Stimulated activated CD4-positive, alpha-beta T cell treated with anti-CD3 and anti-CD28 coated beads, Interleukin-4, amount 100 ng/mL, for 24 hours (primary cell): Measurements from ENCODE around the gene MVB12B.

Source experiments
- DNase-seq: peaks from one replicate; pipeline ENCODE4 v3.0.0-alpha.2; 2020

The MVB12B gene

GRCh38 chr9:126363847-126364671 lies 37.4 kb downstream of the MVB12B start:
- no peak for DNase-seq

- no peak for DNase-seq
Observed at GRCh38 chr9:126365780-126366179, 39.2 kb downstream of the MVB12B start.

DNA sequence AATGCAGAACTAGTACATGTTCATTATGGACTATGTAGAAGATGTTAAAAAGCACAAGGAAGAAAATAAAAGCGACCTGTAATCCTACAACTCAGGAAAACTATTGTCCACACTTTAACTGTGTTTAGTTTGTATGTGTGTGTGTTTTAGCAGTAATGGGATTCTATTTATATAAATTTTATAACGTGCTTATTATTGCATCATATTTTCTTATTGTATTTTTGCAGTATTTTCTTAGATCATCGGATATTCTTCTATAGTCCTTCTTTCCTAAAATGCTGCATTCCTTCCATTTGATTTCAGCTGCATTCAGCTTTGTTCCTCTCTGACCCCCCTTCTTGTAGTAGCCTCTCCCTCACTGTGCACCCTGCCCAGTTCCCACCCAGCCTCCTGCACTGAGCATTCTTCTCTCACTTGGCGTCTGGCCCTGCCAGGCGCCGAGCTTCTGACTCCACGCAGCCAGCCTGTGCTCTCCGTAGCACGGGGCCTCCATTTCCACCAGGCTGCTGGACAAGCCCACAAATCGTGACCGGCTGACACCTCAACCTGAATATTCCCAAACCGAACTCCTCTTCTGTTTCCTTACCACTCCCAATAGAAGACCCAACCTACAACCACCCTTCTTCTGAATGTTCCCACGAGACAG lies 39.9 kb downstream of the MVB12B start:
- no peak for DNase-seq

GRCh38 chr9:126367139-126367538 lies 40.5 kb downstream of the MVB12B start:
- DNase-seq = no peak

DNA sequence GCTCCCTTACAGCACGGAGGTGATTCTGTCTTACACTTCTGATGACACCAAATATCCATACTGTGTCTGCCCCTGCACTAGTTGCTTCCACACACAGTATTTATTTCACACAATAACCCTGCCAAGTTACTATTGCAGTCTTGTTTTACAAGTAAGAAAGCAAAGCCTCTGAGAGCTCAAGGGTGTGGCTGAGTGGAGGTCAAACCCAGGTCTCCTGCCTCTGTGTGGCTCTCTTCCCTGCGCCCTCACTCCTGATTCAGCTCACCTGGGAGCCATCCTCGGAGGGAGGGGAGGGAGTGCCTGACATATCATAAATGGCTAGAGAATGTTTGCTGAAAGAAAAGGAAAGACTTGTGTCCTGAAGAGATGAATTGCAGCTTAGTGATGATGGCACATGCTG lies 41.0 kb downstream of the MVB12B start:
- DNase-seq = no peak

DNA sequence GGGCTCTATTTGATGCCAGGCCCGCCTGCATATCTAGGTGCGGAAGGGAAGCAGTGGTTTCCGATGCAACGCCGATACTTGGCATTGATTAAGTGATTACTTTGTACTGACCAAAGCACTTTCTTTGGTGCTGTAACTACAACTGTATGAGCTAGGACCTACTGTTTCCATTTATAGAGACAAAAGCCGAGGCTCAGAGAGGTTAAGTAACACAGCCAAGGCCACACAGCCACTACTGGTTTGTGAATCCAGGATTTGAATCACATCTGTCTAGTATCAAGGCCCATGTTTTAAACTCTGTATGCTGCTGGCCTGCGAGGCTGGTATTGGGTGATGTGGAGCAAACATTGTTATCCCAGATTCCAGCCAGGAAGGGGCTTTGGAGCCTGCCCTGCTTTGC lies 41.4 kb downstream of the MVB12B start:
- no peak for DNase-seq

DNA sequence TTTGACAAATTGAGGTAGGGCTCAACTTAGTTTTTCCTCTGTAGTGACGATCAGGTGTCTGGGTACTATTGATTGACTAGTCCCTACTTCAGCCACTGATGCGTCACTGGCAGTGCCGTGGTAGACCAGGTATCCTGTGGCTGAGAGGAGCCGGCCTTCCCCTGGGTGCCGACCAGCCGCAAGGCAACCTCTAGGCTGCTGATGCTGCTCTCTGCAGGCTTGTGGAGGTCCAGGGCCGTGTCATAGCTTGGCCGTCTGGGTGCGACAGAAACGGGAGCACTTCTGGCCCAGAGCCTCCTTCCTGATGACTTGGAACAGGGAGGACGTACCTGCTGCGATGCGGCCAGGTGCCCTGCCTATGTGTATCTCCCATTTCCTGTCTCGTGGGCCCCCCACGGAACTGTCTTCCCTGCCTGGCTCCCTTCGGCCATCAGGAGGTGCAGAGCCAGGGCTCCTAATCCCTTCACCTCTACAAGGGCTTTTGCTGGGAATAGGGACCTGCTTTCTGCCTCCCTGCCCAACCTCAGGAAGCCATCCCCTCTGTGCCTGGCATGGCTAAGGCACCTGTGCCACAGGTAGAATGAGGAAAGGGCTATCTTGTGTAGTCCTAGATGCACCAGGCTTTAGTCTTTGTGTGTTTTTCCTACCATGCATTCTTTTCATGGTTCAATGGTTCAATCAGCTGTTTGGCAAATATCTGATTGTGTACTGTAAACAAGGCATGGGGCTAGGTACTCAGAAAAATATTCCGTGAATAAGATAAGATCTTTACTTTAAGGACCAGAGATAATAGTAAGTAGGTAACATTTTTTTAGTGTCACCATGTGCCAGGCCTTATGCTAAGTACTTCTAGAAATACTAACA lies 44.6 kb downstream of the MVB12B start:
- DNase-seq = no peak

DNA sequence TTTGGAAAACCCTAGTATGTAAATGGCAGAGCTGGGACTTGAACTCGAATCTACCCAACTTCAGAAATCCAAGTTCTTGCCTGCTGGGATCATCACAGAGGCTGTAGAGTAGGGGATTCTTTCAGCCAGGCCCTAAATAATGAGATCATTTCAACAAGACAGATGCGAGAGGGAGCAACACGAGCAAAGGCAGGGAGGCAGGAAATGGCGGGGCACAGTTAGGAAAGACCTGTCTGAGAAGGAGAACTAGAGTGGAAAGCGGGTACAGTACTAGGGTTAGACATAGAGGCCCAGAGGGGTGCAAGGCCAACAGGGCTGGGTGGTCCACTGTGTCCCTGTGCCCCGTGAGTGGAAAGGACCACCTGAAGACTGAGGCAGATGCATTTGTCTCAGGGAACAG lies 46.1 kb downstream of the MVB12B start:
- DNase-seq = no peak

GRCh38 chr9:126373241-126373640 lies 46.6 kb downstream of the MVB12B start:
- no peak for DNase-seq

- no peak for DNase-seq
Observed at GRCh38 chr9:126374366-126374781, 47.7 kb downstream of the MVB12B start.

GRCh38 chr9:126375386-126375785 lies 48.8 kb downstream of the MVB12B start:
- DNase-seq = no peak

DNA sequence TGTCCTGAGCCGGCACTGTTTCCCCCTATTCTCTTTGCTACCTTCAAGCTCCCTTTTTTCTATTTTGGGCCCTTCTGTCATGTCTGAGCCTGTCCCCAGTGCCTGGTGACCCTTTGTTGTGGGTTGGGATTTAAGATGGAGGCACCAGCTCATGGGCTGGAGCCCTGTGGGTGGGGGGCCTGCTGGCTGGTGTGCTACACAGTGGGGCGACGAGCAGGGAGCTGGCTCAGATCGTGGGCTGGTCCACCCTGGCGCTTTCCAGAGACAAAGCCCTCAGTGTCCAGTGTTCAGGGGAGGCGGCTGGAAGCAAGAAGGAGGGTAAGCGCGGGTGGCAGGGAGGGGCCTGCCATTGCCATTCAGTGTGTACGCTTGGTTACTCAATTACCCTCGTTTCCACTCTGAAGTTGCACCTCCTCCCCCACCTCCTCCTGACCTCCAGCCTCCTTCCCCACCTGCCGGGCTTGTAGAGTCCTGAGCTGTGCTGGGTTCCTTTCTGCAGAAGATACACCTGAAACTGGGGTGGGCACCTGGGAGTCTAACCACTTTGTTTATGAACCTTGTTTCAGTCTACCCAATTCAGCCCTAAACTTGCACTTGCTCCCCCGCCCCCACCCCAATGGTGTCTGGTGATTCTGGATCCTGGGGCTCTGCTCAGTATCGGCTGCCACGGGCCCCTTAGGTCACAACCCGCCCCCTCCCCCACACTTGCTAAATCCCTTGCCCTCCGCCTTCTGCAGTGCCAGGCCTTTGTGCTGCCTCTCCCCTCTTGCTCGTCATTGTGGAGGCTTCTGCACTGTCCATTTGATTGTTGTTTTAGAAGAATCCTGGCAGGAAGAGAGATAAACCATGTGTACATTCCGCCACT lies 49.9 kb downstream of the MVB12B start:
- no peak for DNase-seq

- DNase-seq = no peak
Observed at GRCh38 chr9:126377176-126377509, 50.5 kb downstream of the MVB12B start.

DNA sequence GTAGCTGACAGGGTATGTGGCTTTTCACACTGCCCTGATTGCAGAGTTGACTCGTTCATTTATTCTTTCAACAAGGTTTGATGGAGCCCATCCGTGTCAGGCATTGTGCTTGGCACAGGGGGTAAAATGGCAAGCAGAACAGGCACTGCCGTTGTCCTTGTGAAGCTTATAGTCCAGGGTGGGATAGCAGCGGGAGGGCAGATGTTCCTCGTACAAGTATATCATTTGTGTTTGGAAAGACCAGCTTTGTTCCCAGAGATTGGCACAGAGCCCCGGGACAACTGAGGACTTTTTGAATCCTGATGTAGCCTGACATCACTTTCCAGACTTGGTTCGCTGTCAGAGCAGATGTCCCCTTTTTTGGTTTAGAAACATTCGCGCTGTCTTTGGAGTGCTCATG lies 50.9 kb downstream of the MVB12B start:
- DNase-seq = no peak

DNA sequence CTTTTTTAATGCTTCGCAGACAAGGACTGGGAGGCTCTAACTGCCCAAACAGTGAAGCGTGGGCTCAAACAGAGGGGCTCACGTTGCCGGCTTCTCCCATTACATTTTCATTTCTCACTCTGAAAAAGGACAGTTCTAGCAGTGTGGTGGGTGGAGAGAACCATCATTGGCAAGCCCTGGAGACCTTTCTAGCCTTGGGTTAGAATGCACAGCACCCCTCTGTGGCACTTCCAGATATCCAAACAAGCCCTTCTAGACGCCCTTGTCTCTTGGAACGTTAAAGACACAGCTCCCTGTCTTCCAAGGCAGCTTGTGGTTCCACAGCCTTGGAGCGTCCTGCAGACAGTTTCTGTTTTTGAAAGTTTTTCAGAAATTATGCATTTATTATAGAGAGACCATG lies 52.1 kb downstream of the MVB12B start:
- DNase-seq = no peak

GRCh38 chr9:126379661-126380360 lies 53.2 kb downstream of the MVB12B start:
- DNase-seq = no peak

DNA sequence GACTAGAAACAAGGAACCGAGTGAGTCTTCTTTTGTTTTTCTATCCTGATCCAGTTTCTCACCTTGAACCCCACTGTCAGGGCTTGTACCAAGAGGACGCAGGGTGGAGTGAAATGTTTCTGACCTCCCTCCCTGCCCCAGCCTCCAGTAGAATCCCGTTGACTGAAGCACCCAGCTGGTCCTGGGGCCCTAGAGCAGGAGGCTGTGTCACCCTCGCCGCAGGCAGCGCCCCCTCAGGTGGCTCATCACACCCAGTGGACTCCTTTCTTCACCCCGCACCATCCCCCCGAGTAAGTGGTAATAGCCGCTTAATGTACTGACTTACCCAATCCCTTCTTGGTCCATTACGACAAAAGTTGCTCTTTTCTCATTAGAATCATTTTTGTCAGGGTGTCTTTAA lies 53.8 kb downstream of the MVB12B start:
- no peak for DNase-seq

DNA sequence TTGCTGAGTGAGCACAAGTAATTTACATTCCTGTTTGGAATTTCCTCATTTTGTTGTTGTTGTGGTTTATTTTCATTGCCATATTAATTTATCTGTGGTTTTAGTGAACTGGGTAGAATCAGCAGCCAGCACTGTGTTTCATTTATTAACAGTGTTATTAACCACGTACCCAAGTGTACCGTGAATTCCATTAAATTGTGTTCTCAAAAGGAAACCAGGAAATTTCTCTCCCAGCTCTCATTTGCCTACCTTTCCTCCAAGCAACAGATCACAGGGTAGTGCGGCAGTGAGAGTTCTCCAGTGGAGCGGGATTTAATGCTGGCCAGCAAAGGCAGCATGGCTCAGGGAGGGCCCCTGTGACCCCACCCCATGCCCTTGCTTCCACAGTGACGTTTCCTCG lies 54.6 kb downstream of the MVB12B start:
- DNase-seq = no peak

- DNase-seq = no peak
Observed at GRCh38 chr9:126383406-126384046, 56.9 kb downstream of the MVB12B start.

GRCh38 chr9:126384926-126385325 lies 58.3 kb downstream of the MVB12B start:
- DNase-seq = no peak

DNA sequence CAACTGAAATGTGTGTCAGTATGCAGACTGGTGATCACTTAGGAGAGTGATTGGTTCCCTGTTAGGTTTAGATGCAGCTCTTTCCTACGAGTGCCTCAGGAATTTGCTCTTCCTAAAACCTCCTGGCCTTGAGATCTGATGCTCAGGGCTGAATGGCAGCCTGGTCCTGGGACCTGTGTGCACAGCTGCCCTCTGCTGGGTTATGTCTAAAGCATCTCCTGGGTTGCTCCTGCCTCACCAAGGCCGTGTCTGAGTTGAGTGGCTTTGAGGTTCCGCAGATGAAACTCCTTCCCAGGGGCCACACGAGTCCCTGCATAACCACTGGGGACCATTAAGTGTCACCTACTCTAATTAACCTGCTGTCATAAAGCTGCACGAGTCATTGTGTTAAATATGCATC lies 59.5 kb downstream of the MVB12B start:
- DNase-seq = no peak

GRCh38 chr9:126386776-126387175 lies 60.1 kb downstream of the MVB12B start:
- no peak for DNase-seq
